SJCRH30 (cell line): Measurements from ENCODE around the gene PLAA. TPM values are rescaled to one million over a fixed set of nuclear protein-coding genes. Genes with fewer than 3 reads are reported as not detected.

ENCODE experiments used
- DNase-seq, 2 experiments: peaks; one replicate each; pipeline ENCODE4 v3.0.0-alpha.2; 2015 to 2020
- H3K27ac ChIP-seq: fragments of 250-450 bp; sonication (Bioruptor Pico); 2 replicates; pipeline ENCODE4 v1.5.1; 2020; ENCODE audit warnings: mild to moderate bottlenecking, moderate library complexity
- H3K27me3 ChIP-seq: fragments of 250-450 bp; sonication (Bioruptor Pico); 2 replicates; pipeline ENCODE4 v1.5.1; 2020; ENCODE audit warnings: mild to moderate bottlenecking, moderate library complexity
- H3K36me3 ChIP-seq: fragments of 250-450 bp; sonication (Bioruptor Pico); 2 replicates; pipeline ENCODE4 v1.5.1; 2020; ENCODE audit warnings: mild to moderate bottlenecking, moderate library complexity
- H3K4me1 ChIP-seq: fragments of 250-450 bp; sonication (Bioruptor Pico); 2 replicates; pipeline ENCODE4 v1.5.1; 2020; ENCODE audit warnings: mild to moderate bottlenecking, moderate library complexity
- H3K4me3 ChIP-seq: fragments of 250-450 bp; sonication (Bioruptor Pico); 2 replicates; pipeline ENCODE4 v1.5.1; 2020; ENCODE audit warnings: mild to moderate bottlenecking, moderate library complexity
- H3K9me3 ChIP-seq: fragments of 250-450 bp; sonication (Bioruptor Pico); replicated peaks from 2 replicates; pipeline ENCODE4 v1.5.1; 2020; ENCODE audit warnings: mild to moderate bottlenecking, moderate library complexity
- total RNA-seq: library from RNA; depleted of rRNA; stranded (reverse); fragments of >200 nt; shearing (Covaris generic); gene quantifications from 2 replicates; pipeline ENCODE4 v1.2.3, GENCODE V29; 2014; rRNA removed

PLAA gene
- total RNA-seq: 31.0 and 32.3 TPM in 2 replicates

DNA sequence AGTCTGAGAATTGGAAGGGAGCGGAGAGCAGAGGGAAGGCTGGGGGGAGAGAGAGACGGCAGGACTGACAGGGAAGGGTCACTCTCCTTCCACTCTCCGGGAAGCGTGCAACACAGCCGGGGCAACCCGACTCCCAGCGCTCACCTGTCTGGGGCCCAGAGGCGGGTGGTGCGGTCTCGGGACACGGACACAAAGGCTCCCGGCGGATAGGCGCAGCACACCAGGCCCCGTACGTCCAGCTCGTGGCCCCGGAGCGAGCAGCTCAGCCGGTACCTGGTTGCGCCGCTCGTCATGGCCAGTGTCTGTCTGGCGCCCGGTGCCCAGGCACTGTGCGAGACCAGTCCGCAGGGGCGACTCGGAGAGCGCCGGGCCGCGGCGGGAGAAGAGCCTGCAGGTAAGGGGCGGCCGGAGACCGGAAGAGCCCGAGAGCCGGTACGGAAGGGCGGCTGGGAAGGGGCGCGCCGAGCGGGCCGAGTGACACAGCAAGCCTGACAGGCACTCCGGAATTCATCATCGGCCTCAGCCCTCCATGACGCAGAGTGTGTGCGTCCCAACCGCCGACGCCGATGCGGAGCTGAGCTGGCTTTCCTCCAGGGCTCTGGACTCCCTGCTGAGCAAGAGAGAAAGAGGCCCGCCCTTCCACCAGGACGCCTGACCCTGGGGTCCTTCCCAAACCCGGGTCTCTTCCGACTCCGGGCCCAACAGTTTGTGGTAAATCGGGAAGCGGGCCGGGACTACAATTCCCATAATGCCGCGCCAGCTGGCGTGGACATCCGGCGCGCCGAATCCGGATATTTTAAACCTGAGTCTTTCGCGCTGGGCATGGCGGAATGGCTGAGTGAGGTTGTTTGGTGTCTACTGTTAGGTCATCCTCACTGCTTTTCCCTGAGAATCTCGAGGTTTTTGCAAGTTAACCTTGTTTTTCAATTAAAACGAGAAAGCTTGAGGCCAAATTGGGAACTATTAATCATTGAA, at the start of gene PLAA:
TSS of gene PLAA (minus strand) at position 490 of the 975 bp plus-strand sequence. CDS start at position 293, 197 bp downstream.
- peaks cover 2% of the 10 kb centered on the region; the same call in 1 of the 2 replicates for H3K36me3 ChIP-seq
- H3K4me3 ChIP-seq: peak within 1 kb of the TSS; percentile 90
- peak within 1 kb of the TSS; percentile 95 for H3K27ac ChIP-seq
- H3K4me1 ChIP-seq: no peaks in the 10 kb centered on the region
- DNase-seq: peak; percentile 86 to 88
- no peaks in the 10 kb centered on the region for H3K9me3 ChIP-seq
- H3K27me3 ChIP-seq: no peaks in the 10 kb centered on the region

DNA sequence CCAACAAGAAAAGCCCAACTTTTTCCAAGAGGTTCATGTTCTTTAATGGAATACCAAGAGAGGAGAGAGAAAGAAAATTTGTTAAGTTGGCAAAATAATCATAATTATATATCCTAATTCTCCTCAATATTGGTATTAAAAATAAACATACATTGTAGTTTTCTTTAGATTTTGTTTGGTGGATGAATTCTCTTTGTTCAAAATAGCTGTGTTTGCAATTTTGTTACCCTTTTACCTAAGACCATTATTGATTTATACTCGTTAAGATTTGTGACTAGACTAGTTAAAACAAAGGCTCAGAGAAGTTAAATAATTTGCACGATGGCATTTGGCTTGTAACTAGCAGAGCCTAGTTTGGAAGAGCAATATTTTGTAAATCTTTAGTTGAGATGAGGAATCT, 48.8 kb upstream of the PLAA start:
- H3K27me3 ChIP-seq: no peaks in the 10 kb centered on the region
- H3K27ac ChIP-seq: no peak overlapping the region

DNA sequence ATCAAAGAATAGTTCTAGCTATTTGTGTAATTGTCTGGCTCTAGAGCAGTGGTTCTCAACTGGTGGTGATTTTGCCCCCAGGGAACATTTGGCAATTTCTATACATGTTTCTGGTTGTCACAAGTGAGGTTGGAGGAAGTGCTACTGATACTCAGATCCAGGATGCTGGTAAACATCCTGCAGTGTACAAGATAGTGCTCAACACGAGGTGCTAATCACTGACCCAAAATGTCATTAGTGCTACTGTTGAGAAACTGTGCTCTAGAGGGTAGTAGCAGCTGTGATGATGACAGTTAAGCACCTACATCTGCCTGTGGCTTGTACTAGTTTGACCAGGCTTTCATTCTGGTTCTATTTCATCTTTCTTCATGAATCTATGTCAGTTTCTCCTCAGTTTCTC, 36.3 kb upstream of the PLAA start:
- no peaks in the 10 kb centered on the region for H3K9me3 ChIP-seq
- no peaks in the 10 kb centered on the region for H3K27me3 ChIP-seq
- H3K4me1 ChIP-seq: no peaks in the 10 kb centered on the region
- H3K27ac ChIP-seq: no peak overlapping the region
- no peaks in the 10 kb centered on the region for H3K36me3 ChIP-seq
- no peak overlapping the region for H3K4me3 ChIP-seq
- no peak for DNase-seq

More for the DNA sequence above, 48.8 kb upstream of the PLAA start:
- H3K36me3 ChIP-seq: no peaks in the 10 kb centered on the region
- no peaks in the 10 kb centered on the region for H3K9me3 ChIP-seq
- DNase-seq: no peak
- H3K4me1 ChIP-seq: no peaks in the 10 kb centered on the region
- H3K4me3 ChIP-seq: no peak overlapping the region

DNA sequence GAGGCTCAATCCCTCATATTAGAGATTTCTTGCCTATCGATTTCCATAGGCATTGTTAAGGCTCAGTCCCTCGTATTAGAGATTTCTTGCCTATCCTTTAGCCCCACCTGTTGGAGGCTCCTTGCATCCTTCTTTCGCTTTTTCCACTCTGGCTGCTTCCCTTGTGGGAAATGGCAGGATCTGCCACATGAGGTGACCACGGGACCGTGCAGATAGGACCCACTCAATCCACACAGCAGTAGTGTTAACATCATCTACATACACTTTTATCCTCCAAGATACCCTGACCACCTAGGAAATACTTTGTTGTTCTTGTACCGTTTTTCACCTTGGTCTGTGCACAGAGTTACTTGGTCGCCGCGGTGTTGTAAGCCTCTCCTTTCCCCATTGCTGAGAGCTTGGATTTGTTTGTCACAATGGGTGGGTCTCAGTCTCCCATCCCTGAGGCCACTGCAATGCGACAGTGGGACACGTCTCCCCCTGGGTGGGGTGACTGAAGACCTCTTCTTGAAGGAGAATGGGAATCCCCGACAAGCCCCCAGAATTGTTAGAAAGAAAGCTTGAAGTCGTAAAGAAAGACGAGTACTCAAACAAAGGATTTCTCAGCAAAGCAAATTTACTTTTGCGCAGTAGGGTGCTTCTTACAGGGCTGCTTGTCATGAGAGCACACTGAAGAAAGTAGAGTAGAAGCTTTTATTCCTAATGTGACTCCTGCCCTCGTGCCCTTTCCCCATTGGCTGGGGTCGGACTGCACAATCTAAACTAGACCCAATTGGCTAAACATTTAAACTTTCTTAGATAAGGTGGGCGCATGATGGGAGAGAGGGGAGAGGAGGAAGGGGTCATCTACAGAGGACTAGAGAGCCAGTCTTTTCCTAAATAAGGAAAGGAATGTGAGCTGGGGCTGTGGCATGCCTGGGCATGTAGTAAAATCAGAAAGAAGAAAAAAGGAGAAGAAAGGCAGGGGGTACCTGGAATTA, 29.0 kb upstream of the PLAA start:
- no peaks in the 10 kb centered on the region for H3K4me1 ChIP-seq
- no peaks in the 10 kb centered on the region for H3K27me3 ChIP-seq
- no peaks in the 10 kb centered on the region for H3K36me3 ChIP-seq
- H3K9me3 ChIP-seq: no peaks in the 10 kb centered on the region
- H3K4me3 ChIP-seq: peak overlapping the region; percentile 17; the same call in 1 of the 2 replicates
- DNase-seq: peak; percentile 19 to 66
- H3K27ac ChIP-seq: no peak overlapping the region

DNA sequence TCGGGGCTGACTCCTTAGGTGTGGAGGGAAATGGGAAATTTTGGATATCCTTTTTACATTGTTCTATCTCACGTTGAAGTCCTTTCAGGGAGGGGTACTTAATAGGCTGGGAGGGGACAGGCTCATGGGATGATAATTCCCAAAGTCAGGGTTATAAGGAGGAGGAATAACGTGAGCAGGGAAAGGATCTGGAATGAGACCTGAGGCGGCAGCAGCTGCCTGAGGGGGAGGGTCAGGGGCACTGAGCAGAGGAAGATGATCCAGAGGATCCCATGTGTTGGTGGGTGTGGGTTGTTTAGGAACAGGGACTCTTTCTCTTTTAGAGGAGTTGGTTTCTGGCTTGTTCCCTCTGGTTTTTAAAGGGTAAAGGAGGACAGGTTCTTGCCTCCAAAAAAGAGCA, 27.9 kb upstream of the PLAA start:
- Histone ChIP-seq H3K36me3 (no peaks in the 10 kb centered on the region), H3K4me3 (peak overlapping the region; percentile 17; the same call in 1 of the 2 replicates), H3K27ac (no peak overlapping the region), H3K4me1 (no peaks in the 10 kb centered on the region), H3K9me3 (no peaks in the 10 kb centered on the region), H3K27me3 (no peaks in the 10 kb centered on the region)
- DNase-seq: peak in 1 of 2 experiments; percentile 10

DNA sequence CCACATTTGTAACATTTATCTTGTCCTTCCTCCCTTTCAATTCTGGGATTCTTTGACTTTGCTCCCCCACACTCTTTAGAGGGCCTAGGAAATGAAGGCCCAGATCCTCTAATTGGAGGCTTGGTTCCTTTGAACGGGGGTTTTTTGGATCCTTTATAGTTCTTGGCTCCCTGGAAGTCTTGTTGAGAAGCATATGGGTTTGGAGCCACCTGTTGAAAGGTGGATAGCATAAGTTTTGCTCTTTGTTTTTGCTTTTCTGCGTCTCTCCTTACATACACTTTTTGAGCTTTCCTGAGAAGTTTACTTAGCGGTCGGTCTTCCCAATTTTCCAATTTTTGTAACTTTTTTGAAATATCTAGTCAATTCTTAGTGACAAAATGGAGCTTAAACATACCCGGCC, 26.9 kb upstream of the PLAA start:
- no peak for DNase-seq
- no peak overlapping the region for H3K27ac ChIP-seq
- no peaks in the 10 kb centered on the region for H3K4me1 ChIP-seq
- H3K36me3 ChIP-seq: no peaks in the 10 kb centered on the region
- no peak overlapping the region for H3K4me3 ChIP-seq
- no peaks in the 10 kb centered on the region for H3K9me3 ChIP-seq
- no peaks in the 10 kb centered on the region for H3K27me3 ChIP-seq

DNA sequence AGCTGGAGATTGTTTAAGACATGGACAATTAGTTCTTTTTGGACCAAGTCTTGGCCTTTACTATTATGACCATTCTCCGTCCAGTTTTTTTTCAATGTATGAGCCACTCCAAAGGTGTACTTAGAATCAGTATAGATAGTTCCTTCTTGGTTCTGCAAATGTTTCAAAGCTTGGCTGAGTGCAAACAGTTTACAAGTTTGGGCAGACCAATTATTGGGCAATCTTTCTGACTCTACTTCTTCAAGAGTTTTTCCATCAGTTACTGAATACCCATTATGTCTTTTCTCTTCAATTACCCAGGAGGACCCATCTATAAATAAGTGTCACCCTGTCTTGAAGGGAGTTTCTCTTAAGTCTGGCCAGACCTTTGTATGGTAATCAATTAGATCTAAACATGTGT, 24.7 kb upstream of the PLAA start:
- Histone ChIP-seq H3K27ac (no peak overlapping the region), H3K36me3 (no peaks in the 10 kb centered on the region), H3K4me1 (no peaks in the 10 kb centered on the region), H3K27me3 (no peaks in the 10 kb centered on the region), H3K9me3 (no peaks in the 10 kb centered on the region), H3K4me3 (no peak overlapping the region)
- no peak for DNase-seq

DNA sequence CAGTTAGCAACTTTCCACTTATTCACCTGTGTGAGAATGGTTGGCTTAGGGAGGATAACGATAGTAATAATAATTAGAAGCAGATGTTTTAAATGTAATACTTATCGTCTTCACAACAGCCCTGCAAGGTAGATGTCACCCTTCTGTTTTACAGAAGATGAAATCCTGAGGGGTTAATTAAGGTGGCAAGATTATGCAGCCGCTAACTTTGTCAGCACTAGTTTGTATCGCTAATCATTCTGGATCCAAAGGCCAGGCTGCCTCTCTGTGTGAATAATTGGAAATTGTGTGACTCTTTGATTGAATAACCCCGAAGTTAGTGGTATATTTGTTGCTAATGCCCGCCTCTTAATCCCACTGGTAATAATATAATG, 9.8 kb upstream of the PLAA start:
- H3K4me3 ChIP-seq: peak overlapping the region; percentile 68
- DNase-seq: no peak
- H3K36me3 ChIP-seq: no peaks in the 10 kb centered on the region
- peak overlapping the region; percentile 65 for H3K27ac ChIP-seq
- H3K27me3 ChIP-seq: no peaks in the 10 kb centered on the region
- no peaks in the 10 kb centered on the region for H3K9me3 ChIP-seq
- H3K4me1 ChIP-seq: no peaks in the 10 kb centered on the region

DNA sequence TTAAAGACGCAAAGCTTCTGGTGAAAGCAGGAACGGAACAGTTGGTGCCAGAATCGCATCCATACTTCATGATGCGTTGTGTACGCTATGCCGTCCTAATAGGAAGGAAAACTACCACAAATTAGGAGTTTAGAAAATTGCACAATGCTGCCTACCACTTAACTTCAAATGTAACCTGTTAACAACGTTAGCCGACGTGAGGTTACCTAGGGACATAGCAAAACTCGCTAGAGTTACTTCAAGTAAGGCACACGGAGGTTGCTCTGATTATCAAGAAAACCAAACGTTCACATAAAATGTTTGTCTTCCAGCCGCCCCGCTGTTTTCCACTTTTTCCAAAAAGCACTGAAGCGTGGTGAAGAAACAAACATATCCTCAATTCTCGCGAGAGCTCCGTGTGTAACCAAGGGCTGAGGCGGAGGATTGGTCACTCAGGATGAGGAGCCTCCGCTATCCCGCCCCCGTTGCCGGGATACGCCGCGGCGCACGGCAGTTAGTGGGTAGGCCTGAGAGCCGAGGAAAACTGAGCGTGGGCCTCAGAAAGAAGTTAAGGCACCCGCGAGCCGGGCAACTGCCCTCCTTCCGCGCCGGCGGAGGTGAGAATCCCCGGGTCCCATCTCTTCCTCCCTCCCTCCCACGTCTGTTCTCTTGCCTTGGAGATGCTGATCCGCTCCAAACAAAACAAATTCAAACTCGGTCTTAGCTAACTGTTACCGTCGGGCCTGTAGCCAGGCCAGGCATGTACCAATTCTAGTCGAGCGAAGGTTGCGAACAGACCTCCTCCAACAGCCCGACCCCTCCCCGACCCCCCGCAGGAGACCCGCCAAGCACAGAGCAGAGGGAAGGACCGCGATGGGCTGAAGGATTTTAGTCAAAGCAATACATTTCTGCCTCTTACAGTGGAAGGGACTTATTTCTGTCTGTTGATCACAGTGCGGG, 9.1 kb upstream of the PLAA start, which contains the start of gene IFT74:
TSS of gene IFT74 (plus strand) at position 492 of the 939 bp plus-strand sequence. CDS start 5,556 bp downstream, outside the sequence.
- DNase-seq: peak; percentile 89 to 91
- H3K27me3 ChIP-seq: no peaks in the 10 kb centered on the region
- H3K4me1 ChIP-seq: no peaks in the 10 kb centered on the region
- no peaks in the 10 kb centered on the region for H3K9me3 ChIP-seq
- no peaks in the 10 kb centered on the region for H3K36me3 ChIP-seq
- H3K4me3 ChIP-seq: peak within 1 kb of the TSS; percentile 68
- peak within 1 kb of the TSS; percentile 65 for H3K27ac ChIP-seq

DNA sequence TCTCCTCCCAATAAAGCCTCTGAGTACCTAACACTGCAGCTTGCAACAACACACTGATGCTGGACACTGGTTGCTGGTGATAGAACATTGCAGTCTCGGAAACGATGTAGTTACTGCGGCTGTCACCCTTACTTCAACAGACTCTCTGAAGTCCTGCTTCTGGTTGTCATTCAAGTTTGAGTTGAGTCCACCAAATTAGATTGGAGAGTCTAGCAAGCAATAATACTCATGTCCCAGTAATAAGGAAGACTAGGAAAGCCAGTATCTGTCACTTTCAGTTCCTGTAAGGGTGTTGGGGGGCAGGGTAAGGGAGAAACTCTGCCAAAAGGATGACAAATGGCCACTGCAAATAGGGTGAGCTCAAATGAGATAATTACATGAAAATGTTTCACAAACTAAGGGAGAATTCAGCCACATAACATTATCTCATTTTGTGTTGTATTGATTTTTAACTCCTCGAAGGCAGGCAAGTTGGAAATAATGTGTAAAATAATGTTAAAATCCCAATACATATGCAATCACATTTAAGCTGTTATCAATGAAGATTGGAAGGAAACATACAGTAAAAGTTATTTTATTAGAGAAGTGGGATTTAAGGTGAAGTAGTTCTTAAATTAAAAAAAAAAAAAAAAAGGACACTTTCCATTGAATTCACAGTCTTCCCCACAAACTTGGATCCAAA, 8.3 kb upstream of the PLAA start:
- peak in 1 of 2 experiments; percentile 3 for DNase-seq
- peak overlapping the region; percentile 65; the same call in 1 of the 2 replicates for H3K27ac ChIP-seq
- no peaks in the 10 kb centered on the region for H3K36me3 ChIP-seq
- no peaks in the 10 kb centered on the region for H3K9me3 ChIP-seq
- no peaks in the 10 kb centered on the region for H3K27me3 ChIP-seq
- no peaks in the 10 kb centered on the region for H3K4me1 ChIP-seq
- H3K4me3 ChIP-seq: peak overlapping the region; percentile 68

DNA sequence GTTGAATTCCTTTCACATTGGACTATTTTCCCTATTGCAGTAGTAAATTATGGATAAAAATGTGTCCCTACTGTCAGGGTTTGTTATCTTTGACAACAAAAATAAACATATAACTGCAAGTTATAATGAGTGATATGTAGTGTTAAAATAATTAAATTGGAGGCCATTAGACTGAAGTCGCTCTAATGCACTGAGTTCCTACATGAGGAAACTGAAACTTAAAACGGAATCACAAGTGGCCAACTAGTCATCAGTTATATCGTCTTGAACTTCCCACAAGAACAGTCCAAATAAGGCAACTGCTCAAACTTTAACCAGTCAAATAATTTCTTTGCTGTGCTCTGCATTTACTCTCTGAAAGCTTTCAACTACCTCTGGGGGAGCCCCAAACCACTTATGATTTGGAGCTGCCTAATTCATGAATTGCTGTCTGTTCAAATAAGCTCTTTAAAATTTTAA, 7.0 kb upstream of the PLAA start:
- no peaks in the 10 kb centered on the region for H3K4me1 ChIP-seq
- no peak for DNase-seq
- H3K9me3 ChIP-seq: no peaks in the 10 kb centered on the region
- H3K27ac ChIP-seq: no peak overlapping the region
- H3K36me3 ChIP-seq: no peaks in the 10 kb centered on the region
- H3K4me3 ChIP-seq: no peak overlapping the region
- H3K27me3 ChIP-seq: no peaks in the 10 kb centered on the region

DNA sequence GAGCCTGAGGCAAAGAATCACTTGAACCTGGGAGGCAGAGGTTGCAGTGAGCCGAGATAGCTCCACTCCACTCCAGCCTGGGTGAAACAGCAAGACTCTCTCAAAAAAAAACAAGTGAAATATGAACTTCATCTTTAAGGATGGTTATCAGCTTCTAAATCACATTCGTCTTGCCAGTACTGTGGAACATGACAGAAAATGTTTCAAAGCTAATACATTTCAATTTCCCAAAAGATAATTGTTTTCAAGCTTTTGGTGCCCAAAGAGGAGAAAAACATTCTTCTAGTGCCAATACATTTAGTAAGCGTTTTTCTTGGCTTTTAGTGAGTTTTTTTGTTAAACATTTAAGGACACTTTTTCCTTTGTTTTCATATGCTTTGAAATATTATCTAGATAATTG, 4.8 kb upstream of the PLAA start:
- H3K9me3 ChIP-seq: no peaks in the 10 kb centered on the region
- H3K4me1 ChIP-seq: no peaks in the 10 kb centered on the region
- H3K27me3 ChIP-seq: no peaks in the 10 kb centered on the region
- H3K27ac ChIP-seq: no peak overlapping the region
- no peak for DNase-seq
- H3K36me3 ChIP-seq: no peaks in the 10 kb centered on the region
- H3K4me3 ChIP-seq: no peak overlapping the region

DNA sequence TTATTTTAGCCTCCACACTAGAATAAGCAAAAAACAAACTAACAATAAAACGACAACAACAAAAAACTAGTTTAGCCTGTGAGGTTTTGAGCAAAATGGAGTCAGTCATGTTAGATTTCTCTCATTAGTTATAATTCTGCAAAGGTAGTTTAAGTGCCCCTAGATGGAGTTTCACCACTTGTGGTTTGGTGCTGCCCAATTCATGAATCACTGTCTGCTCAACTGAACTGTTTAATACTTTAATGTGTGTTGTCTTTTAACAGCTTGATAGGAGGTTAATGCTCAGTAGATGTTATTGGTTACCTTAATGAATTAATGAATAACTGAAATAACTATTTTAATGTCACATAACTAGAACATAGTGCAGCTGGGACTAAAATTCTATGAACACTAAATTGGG, 3.5 kb upstream of the PLAA start:
- DNase-seq: no peak
- Histone ChIP-seq H3K27me3 (no peaks in the 10 kb centered on the region), H3K9me3 (no peaks in the 10 kb centered on the region), H3K4me1 (no peaks in the 10 kb centered on the region), H3K36me3 (no peaks in the 10 kb centered on the region), H3K27ac (no peak overlapping the region), H3K4me3 (no peak overlapping the region)
